ENCODE results near the gene RNF220.
"Not testable (repeated sequence)": the region's sequence is repeated elsewhere in the genome, so short reads cannot be mapped to it uniquely, and the experiment has no call there.

The RNF220 gene

DNA sequence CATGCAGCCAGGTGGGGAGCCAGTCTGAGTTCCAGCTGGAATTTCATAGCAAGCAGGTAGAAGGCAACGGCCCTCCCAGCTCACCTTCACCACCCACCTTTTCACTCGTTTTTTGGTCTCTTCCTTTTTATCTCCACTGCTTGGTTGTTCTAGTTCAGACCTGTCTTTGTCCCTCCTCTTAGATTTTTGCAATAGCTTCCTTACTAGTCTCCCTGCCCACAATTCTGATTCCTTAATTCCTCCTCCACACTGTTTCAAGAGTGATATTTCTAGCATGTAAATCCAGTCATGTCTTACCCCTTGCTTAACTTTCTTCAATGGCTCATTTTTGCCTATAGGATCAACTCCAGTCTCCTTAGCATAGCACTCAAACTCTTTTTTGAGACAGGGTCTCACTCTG, 149.7 kb downstream of the RNF220 start:
- no peak for DNase-seq

DNA sequence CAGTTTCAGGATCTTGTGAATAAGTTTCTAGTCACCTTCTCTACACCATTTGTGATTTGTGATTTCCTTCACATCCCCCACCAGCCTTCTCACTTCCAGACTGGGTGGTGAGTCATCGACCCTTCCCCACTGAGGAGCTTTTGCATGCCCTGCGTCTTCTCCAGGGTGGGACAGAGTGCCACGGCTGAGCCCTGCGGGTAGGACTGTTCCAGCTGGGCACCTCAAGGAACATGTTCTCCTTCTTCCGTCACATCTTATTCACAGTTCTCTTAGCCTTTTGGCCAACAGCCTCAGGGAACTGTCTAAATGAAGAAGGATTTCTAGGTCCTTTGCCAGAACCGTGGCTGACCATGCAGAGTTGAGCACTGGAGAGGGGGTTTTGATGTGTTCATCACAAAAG, 152.7 kb downstream of the RNF220 start:
- no peak for DNase-seq

DNA sequence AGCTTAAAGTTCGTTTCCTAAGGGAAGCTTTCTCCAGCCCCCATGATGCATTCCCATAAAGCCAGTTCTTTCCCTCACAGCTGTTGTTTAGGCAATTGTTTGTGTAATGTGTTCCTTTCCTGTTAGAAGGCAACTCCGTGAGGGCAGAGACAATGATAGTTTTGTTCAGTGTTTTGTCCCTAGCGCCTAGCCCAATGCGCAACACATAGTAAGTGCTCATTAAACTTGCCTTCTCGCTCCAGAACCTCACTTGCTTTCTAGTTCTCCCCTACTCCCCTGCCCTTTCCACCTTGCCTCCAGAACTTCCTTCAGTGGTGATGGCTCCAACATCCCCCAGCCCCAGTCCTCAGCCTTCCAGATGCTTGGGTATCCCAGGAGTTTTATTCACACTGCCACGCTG, 153.8 kb downstream of the RNF220 start:
- no peak for DNase-seq

DNA sequence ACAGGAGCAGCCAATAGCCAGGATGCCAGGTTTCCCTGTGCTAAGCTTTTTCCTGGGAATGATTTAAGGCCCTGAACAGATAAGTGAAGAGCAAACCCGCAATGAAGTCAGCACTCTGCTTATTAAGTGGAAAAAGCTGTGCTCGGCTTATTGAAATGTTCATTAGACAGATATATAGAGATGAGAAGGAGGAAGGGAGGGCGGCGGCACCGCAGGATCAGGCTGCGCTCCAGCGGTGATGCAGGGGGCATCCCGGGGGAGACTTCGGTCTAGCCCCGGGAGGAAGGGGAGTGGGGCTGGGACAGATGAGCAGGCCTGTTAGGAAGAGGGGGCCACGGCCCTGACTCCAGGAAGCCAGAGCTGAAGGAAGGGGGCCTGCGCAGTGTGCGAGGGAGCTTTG, 154.3 kb downstream of the RNF220 start:
- DNase-seq, result no peak

DNA sequence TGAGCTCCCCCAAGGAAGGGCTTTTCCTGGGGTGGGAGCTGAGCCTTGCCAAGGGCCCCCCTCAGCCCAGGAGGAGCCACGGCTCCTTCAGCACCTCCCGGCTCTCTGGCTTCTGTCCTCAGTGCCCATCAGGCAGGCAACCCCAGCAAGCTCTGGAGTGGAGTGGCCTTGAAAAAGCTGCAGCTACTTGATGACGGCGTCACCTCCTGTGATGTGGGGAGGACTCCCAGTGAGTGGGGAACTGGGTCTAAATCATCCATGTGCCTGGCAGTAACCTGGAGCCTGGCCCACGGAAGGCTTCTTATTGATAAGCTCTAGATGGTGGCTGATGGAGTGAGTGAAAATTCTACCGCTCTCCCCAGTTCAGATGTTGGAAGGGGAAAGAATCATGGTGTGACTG, 154.9 kb downstream of the RNF220 start:
- no peak for DNase-seq

DNA sequence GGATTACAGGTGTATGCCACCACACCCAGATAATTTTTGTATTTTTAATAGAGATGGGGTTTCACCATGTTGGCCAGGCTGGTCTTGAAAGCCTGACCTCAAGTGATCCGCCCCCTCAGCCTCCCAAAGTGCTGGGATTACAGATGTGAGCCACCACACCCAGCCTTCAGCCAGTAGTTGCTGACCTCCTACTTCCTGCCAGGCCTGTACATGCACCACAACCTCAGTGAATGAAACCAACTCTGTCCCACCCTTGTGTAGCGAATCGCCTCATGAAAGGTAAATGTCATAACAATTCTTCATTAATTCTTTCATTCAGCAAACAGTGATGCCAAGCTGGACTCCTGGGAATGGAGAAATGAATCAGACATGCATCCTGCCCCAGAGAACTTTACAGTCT, 155.6 kb downstream of the RNF220 start:
- not testable (repeated sequence) for DNase-seq

DNA sequence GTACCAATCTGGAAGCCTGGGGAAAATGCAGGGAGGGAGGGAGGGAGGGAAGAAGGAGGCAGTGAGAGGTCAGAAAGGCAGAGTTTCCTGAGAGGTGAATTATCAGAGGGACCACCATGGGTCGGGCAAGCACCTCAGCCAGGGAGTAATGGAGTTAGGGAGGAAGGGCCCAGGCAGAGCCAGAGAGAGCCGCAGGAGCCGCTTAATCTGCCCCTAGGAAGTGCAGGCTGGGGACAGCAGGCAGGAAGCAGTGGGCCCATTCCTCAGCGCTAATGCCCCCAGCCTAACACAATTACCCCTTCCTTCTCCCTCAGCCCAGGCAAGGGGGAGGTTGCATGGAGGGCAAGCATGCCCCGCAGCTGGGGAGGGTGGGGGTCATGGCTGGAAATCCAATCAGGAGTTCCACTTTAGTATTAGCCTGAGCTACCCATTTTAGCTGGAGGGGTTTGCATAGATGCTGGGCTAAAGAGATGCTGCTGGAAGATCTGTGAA, 160.2 kb downstream of the RNF220 start:
- DNase-seq, result no peak

DNA sequence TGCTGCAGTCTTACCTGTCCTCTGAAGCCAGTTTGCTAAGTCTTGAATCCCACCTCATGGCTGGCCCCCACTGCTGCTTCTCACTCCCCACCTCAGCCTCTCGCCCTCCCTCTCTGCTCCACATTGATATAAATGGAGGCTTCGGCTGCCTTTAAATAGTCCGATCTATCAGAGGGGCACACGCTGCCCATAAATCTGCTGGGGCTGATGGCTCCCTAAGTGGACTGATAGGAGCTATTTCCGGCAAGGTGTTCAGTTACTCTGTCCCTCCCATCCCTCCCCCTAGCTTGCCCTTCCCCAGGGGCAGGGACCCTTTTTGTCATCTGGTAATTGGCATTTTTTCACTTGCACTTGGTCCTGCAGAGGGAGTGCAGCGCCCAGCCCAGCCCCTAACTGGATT, 160.8 kb downstream of the RNF220 start:
- no peak for DNase-seq

DNA sequence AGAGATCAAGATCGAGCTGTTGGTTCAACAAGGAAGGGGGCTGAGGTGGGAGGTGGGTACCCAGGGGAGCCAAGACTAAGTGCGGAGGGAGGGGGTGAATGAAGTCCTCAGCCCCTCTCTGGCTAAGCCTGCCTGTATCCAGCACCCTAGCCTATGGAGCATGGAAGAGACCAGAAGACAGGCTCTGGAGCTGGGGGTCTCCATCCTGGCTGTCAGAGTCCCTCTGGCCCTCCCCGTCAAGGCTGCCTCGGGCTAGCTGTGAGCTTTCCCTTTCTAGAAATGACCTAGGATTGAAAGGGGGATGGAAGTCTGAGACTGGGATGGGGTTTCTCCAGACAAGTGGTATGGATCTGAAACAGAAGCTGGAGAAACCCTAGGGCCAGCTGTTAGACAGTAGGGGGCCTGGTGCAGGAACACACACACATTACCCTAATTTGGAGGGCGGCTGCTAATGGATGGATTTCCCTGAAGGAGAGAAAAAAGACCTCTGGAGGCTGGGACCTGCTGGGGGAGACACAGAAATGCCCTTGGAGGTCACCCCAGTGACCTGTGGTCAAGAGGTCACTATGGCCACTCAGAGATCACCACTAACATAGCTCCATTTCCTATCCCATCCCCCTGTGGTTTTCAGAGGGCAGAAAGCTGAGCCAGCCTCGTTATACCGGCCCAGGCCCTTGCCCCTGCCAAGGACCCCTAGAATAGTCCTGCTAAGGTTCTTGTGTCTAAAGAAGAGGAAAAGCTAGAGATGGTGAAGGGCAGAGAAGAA, 161.4 kb downstream of the RNF220 start:
- DNase-seq, result no peak

DNA sequence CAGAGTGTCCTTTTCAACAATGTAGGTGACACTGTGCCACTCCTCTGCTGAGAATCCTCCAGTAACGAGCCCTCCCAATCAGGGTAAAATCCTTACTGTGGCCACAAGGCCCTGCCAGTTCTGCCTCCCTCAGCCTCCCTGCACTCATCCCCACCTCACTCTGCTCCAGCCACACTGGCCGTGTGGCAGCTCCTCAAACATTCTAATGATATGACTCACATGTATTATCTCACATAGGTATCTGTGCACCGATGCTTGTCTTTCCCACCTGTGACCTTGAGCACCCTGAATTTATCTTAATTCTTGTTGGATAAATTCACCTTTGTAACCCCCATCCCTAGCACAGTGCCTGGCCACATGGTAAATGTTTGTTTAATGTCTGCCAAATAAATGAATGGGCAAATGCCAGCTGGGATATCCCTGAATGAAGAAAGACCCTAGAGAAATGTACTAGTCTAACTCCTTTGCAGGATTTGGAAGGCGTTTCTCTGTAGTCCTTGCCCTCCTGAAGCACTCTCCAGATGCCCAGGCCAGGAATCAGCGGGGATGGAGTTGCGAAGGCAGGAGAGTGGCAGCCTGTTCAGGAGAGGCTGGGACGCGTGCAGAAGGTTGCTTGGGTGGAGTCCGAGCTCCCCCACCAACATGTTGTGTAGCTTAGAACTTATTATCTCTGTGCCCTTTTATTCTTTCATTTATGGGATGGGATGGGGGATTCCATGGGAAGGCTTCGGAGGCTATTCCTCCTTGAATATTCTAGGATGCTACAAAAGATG, 163.3 kb downstream of the RNF220 start:
- DNase-seq, result no peak

DNA sequence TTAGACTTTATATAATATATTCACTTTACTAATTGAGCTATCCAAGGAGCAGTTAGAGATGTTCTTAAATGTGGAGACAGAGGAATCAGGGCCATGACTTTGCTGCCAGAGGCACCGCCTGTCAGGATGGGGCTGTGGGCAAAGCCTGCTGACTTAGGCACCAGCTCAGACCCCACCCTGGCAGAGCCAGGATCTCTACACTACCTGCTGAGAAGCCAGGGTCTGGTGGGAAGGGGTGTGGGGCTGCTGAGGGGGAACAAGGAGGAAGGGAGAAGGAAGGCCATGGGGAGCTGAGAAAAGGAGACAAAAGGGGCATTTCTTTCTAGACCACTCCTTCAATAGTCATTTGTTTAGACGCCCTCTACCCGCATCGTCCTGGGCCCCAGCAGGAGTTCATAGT, 164.4 kb downstream of the RNF220 start:
- no peak for DNase-seq

DNA sequence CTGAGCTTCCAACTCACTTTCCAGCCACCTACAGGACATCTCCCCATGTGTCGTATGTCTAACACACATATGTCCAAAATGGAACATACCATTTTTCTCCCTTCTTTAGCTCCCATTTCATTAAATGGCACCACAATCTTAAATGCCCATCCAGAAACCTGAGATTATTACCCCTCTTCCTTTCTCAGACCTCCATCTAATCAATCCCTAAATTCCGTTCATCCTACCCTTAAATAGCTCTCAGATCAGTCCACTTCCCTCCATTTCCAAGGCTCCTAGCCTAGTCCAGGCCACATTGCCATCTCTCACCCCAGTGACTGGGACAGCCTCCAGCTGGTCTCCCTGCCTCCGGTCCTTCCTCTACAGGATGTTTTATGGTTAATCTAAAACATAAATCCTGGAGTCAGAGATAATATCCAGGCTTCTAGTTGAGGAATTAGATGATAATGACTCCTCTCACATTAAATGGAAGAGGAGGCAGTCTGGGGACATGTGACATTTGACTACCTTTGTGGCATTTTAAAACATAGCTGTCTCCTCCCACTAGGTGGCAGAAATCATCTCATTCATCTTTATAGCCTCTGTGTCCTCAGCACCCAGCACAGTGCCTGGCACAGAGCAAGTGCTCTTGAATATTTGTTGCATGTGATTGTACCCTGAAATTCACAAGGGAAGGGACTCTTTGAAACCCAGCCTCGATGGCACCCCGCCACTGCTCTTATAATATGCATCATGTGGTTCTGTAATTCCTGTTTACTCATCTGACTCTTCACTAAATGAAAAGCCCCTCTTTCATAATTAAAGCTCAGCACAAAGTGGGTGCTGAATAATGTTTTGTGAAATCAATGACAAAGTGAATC, 166.9 kb downstream of the RNF220 start:
- no peak for DNase-seq

DNA sequence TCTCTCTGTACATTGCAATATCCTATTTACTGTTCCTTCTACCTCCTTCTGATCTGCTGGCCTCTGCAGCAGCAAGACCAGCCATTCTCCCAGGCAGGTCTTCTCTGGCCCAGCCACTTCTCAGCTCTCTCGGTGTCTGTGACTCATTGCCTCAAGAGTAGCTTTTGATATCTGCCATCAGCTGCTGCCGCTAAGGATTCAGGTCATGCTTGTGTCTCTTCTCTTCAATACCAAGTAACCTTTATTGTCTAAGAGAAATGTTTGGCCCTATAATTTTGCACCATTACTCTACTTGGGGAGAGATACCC, 167.5 kb downstream of the RNF220 start:
- DNase-seq, result no peak

DNA sequence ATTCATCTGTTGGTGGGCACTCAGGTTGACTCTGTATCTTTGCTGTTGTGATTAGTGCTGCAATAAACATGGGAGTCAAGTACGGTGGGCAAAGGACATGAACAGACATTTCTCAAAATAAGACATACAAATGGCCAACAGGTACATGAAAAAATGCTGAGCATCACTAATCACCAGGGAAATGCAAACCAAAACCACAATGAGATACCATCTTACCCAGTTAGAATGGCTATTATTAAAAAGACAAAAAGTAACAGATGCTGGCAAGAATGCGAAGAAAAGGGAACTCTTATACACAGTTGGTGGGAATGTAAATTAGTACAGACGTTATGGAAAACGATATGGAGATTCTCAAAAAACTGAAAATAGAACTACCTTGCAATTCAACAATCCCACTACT, 170.3 kb downstream of the RNF220 start:
- no peak for DNase-seq

DNA sequence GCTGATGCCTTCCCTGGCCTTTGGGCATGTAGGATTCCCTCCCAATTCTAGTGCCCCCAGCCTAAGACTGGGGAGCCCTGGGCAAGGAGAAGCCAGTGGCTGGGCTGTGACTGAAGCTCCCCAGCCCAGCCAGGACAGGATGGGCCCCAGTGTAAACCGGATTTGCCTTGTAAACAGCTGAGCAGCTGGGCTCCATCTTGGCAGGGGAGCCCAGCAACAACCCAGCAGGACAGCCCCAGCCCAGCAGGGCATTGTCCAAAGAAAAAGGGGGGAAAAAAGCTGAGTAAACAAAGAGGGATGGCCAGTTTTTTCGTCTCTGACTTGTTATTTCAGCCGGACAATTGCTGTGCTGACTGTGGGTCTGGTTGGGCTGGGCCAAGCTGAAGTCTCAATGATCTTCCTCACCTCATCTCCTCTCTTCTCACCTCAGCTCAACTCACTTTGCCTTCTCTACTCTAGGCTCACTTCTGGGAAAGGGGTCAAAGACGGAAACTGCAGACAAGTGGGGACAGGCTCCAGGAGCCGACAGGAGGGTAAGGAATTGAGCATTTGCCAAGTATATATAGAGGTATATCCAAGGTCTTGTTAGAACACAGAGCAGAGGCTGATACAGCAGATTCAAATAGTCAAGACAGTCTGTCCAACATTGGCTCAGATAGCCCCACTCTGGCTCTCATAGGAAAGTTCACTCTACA, 171.5 kb downstream of the RNF220 start:
- DNase-seq, result no peak

DNA sequence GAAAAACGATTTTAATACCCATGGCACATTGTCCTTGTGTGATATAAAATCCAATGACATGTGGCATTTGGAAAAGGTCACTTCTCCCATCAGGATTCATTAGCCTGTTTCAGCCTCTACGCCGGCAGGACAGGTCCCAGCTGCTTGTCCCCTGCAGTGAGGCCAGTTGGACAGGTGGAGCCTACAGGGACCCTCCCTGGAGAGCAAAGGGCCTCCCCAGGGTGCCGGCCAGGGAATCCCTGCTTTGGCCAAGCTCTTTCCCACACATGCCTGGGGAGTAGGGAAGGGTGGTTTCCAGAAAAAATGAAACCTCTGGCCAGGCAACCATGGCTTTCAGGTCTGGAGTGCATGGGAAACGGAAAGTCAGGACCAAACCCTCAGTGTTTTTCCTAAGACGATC, 176.2 kb downstream of the RNF220 start:
- DNase-seq, result no peak

DNA sequence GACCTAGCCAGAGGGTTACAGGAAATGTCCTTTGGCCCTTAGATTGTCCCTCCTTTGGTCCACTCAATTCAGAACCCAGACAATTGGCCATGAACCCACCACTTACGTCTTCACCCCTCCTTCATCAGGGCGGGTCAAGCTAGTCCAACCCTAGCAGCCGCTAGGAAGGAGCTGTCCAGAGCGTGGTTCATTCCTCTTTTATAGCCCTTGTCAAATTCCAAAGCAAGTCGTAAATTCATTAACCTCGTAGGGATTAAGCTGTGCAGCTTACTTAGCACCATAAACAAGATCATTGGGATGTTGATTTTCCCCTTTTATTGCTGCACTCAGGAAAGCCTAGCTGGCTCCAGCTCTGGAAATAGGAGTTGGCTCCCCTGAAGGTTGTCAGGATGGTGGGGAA, 179.1 kb downstream of the RNF220 start:
- no peak for DNase-seq

DNA sequence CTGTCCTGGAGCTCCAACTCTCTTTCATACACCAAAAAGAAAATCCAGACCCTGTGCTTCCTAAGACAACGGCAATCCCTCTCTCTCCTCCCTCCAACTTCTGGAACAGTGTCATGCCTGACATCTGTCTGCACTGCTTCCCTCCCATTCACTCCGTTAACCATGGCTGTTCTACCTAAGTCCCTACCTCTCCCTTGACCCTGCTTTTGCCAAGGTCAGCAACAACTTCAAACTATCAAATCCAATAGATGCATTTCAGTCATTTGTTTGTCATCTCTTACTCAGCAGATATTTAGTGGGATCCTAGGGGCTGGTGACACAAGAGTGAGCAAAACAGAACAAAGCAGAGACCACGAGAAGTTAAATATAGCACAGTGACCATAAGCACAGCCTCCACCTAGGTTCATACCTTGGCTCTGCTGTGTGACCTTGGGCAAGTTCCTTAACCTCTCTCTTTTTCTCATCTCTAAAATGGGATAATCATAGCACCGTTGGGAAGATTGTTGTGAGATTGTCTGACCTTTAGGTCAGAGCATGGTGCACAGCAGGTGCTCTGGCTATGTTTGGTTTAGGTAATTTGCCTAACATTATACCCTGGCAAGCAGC, 180.4 kb downstream of the RNF220 start:
- no peak for DNase-seq

DNA sequence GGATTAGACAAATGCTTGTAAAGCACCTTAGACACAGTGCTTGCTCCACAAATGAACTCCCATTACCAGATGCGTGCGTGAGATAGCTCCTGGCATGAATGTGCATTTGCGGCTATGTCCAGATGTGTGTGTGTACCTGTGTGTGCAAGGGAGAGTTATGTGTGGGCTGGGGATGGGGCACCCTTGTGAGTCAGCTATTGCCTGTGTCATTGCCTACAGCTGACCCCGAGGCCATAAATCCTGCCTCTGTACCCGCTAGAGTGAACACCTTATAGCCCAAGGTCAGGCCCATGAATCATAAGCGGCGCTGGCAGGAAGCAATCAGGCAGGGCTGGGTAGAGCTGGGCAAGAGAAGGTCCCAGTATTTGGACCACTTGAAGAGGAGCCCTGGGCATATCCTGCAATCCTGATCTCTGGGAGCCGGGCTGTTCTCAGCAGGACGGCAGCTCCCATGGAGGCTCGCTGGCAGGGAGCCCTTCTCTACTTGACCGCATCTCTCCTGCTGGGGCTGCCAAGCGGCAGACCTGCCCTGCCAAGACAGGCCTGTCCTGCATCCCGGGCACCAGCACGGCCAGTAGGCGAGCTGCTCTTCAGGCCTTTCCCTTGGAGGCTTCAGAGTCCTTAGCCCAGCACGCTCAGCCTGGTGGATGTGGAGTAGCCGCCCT, 182.9 kb downstream of the RNF220 start:
- no peak for DNase-seq

DNA sequence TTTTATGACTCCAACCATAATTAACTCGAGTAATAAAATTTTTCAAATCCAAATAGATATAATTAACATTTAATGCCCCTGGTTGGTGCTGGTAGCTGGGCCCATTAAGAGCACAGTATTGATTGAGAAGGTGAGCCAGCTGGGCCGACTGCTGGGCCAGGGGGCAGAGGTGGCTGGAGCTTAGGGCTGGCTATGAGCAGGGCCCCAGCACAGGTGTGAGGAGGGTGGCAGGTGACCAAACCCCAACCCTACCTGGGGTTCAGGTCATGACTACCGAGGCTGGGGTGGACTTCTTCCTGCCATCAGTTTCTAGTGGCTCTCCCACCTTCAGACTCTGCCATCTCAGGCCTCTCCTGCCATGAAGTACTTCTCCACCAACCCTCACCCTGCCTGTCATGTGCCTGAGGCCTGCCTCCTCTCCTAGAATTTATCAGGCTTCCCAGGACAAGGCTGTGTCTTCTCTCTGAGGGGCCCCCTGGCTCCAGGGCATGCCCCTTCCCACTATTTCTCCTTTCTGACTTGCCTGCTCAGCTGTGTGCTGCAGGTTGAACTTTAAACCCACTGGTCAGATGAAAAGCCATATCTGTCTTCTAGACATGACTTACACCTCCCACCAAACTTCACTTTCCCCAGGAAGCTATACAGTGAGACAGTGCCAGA, 183.6 kb downstream of the RNF220 start:
- DNase-seq, result no peak

DNA sequence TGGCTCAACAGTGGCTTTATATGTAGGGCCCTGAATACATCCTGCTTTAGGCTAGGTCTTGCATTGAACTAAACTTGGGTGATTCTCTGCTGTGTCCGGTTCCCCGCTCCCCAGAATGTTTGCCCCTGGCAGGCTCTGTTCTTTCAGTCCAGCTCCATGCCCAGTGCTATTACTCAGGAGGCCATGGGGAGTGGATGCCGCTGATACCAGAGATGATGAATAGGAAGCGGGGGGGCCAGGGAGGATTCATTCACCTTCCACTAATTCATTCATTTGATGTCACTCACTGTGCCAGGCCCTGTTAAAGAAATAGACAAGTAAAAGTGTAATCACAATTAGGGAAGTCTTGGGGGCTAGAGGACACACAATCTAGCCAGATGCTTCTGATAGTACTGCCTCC, 185.4 kb downstream of the RNF220 start:
- no peak for DNase-seq
